MCF 10A (cell line): ENCODE data around the gene CTTN. TPM values are rescaled to one million over a fixed set of nuclear protein-coding genes. Genes with fewer than 3 reads are reported as not detected.

Source experiments
- BruUV-seq: library from RNA; stranded (reverse); fragments of 400-500 nt; replicated peaks from 2 replicates; lab custom pipeline; 2021; lab: Mats Ljungman, UMichigan
- CTCF ChIA-PET: fragments of 300-600 bp; sonication (Branson Sonifier 250); formaldehyde crosslinking; extraction: SDS; loops from one replicate; lab custom pipeline; 2021; ENCODE audit warnings: antibody characterized with exemption, inconsistent platforms; lab: Yijun Ruan, JAX
- POLR2A ChIA-PET: fragments of 300-600, 350-650 bp; sonication (Branson Sonifier 250); formaldehyde crosslinking; extraction: SDS; loops from one replicate; lab custom pipeline; 2020; ENCODE audit warnings: antibody characterized with exemption, inconsistent platforms; lab: Yijun Ruan, JAX
- DNase-seq: peaks from one replicate; pipeline ENCODE4 v3.0.0-alpha.2; 2018; ENCODE audit not compliant: unreplicated experiment
- H3K27ac Mint-ChIP-seq: one replicate; pipeline ENCODE4 v1.8.0; 2022; ENCODE audit warnings: mild to moderate bottlenecking, low read depth, mixed read lengths; ENCODE audit not compliant: unreplicated experiment
- H3K27me3 Mint-ChIP-seq: one replicate; pipeline ENCODE4 v1.8.0; 2022; ENCODE audit warnings: mixed read lengths; ENCODE audit not compliant: insufficient read depth, unreplicated experiment
- H3K36me3 Mint-ChIP-seq: one replicate; pipeline ENCODE4 v1.8.0; 2022; ENCODE audit warnings: mild to moderate bottlenecking, moderate library complexity, mixed read lengths; ENCODE audit not compliant: insufficient read depth, unreplicated experiment
- H3K4me1 Mint-ChIP-seq: one replicate; pipeline ENCODE4 v1.8.0; 2022; ENCODE audit warnings: mixed read lengths; ENCODE audit not compliant: insufficient read depth, unreplicated experiment
- H3K4me3 Mint-ChIP-seq: one replicate; pipeline ENCODE4 v1.8.0; 2022; ENCODE audit warnings: mild to moderate bottlenecking, moderate library complexity, mixed read lengths; ENCODE audit not compliant: unreplicated experiment
- H3K9me3 Mint-ChIP-seq: one replicate; pipeline ENCODE4 v1.8.0; 2022; ENCODE audit warnings: mixed read lengths; ENCODE audit not compliant: unreplicated experiment
- CTCF ChIP-seq: fragments of 200-600 bp; IDR thresholded peaks from one replicate; pipeline ENCODE4 v1.8.0; 2022; ENCODE audit warnings: antibody characterized with exemption, mild to moderate bottlenecking; ENCODE audit not compliant: unreplicated experiment
- intact Hi-C: fragments of 100-400 bp; cut with micrococcal nuclease; formaldehyde crosslinking; loops from 2 replicates; pipeline ENCODE4 v1.14.1; 2022
- total RNA-seq: library from RNA; stranded (reverse); gene quantifications from 2 replicates; pipeline ENCODE4 v1.2.3, GENCODE V29; 2022

CTTN gene
- total RNA-seq, 1 experiment from 2014 or later, result 264 TPM

GRCh38 chr11:70399681-70400112 is 1.4 kb downstream of the CTTN start:
- H3K9me3 Mint-ChIP-seq, result no peaks in the 10 kb centered on the region
- peak overlapping the region; percentile 85 for H3K4me3 Mint-ChIP-seq
- ChIA-PET POLR2A (interaction anchor here (0.6 to 2.4 kb wide), 12 partner anchors 10 to 1938 kb away, joined by 3 to 6 read pairs (median 4); partner anchors contain the start of genes DHCR7 and NADSYN1), CTCF (interaction anchor here (0.6 kb wide), 2 partner anchors 152 to 232 kb away, joined by 3 to 4 read pairs; no protein-coding TSS in a partner anchor)
- H3K27me3 Mint-ChIP-seq, result no peaks in the 10 kb centered on the region
- H3K27ac Mint-ChIP-seq, result peak overlapping the region; percentile 96
- no peak for TF ChIP-seq CTCF
- intact Hi-C loops, result no loop called here
- BruUV-seq, result TSS peak; percentile 17
- H3K4me1 Mint-ChIP-seq, result peaks cover 25% of the 10 kb centered on the region
- H3K36me3 Mint-ChIP-seq, result peaks cover 38% of the 10 kb centered on the region
- DNase-seq, result peak; percentile 94

- DNase-seq, result no peak
- no peak overlapping the region for H3K27ac Mint-ChIP-seq
- POLR2A ChIA-PET, result interaction anchor here (0.8 to 2.0 kb wide), 3 partner anchors 22 to 1053 kb away, joined by 3 to 5 read pairs (median 4); partner anchors contain the start of gene DHCR7
- H3K4me3 Mint-ChIP-seq, result peak overlapping the region; percentile 85
- intact Hi-C loops, result no loop called here
- BruUV-seq, result no TSS peak
- H3K4me1 Mint-ChIP-seq, result peaks cover 25% of the 10 kb centered on the region
- H3K36me3 Mint-ChIP-seq, result peaks cover 40% of the 10 kb centered on the region
- TF ChIP-seq CTCF, result no peak
- no peaks in the 10 kb centered on the region for H3K27me3 Mint-ChIP-seq
- H3K9me3 Mint-ChIP-seq, result no peaks in the 10 kb centered on the region
- CTCF ChIA-PET, result no interaction called here
These were observed 2.3 kb downstream of the CTTN start for GRCh38 chr11:70400643-70401042.

- POLR2A ChIA-PET, result no interaction called here
- CTCF ChIA-PET, result interaction anchor here (0.7 kb wide), 2 partner anchors 744 to 1022 kb away, joined by 3 to 5 read pairs; no protein-coding TSS in a partner anchor
- H3K36me3 Mint-ChIP-seq, result peaks cover 54% of the 10 kb centered on the region
- peak overlapping the region; percentile 61 for H3K27ac Mint-ChIP-seq
- peaks cover 24% of the 10 kb centered on the region for H3K4me1 Mint-ChIP-seq
- H3K27me3 Mint-ChIP-seq, result no peaks in the 10 kb centered on the region
- intact Hi-C loops, result no loop called here
- BruUV-seq, result no TSS peak
- no peak for TF ChIP-seq CTCF
- no peak overlapping the region for H3K4me3 Mint-ChIP-seq
- DNase-seq, result no peak
- no peaks in the 10 kb centered on the region for H3K9me3 Mint-ChIP-seq
These were observed 3.7 kb downstream of the CTTN start for GRCh38 chr11:70402016-70402415.

GRCh38 chr11:70402685-70403084 is 4.4 kb downstream of the CTTN start:
- ChIA-PET CTCF (interaction anchor here (0.7 kb wide), 1 partner anchor 10 kb away, joined by 3 read pairs; no protein-coding TSS in a partner anchor), POLR2A (no interaction called here)
- peaks cover 18% of the 10 kb centered on the region for H3K4me1 Mint-ChIP-seq
- no peaks in the 10 kb centered on the region for H3K27me3 Mint-ChIP-seq
- intact Hi-C loops, result no loop called here
- DNase-seq, result peak; percentile 16
- no peak for TF ChIP-seq CTCF
- no peaks in the 10 kb centered on the region for H3K9me3 Mint-ChIP-seq
- H3K4me3 Mint-ChIP-seq, result no peak overlapping the region
- H3K27ac Mint-ChIP-seq, result no peak overlapping the region
- no TSS peak for BruUV-seq
- peaks cover 61% of the 10 kb centered on the region for H3K36me3 Mint-ChIP-seq
